ENCODE measurements around the gene CRY2. TPM values are rescaled to one million over a fixed set of nuclear protein-coding genes. Genes with fewer than 3 reads are reported as not detected.
A peak's percentile ranks its signal among the peaks of the same experiment; 100 is the strongest.

The CRY2 gene
- 10 to 100 TPM; 32.7 to 42.3 TPM for total RNA-seq
- 10 to 100 TPM; 26.6 to 32.7 (median 30.4) TPM for polyA plus RNA-seq (ENCODE audit: insufficient read length in 6 of 6)
- long read RNA-seq, donor 1, full-length matches to known transcripts, result 4 of 4 reads
- long read RNA-seq, donor 1, partial matches to known transcripts, result 0 of 4 reads
- long read RNA-seq, donor 1, other reads (novel, unspliced or antisense), result 0 of 4 reads
- long read RNA-seq, donor 2, full-length matches to known transcripts, result 4 of 24 reads
- long read RNA-seq, donor 2, partial matches to known transcripts, result 20 of 24 reads
- long read RNA-seq, donor 2, other reads (novel, unspliced or antisense), result 0 of 24 reads
- long read RNA-seq, donor 3, full-length matches to known transcripts, result 4 of 4 reads
- long read RNA-seq, donor 3, partial matches to known transcripts, result 0 of 4 reads
- long read RNA-seq, donor 3, other reads (novel, unspliced or antisense), result 0 of 4 reads
- long read RNA-seq, donor 4, partial matches to known transcripts, result 1 of 2 reads
- long read RNA-seq, donor 4, other reads (novel, unspliced or antisense), result 0 of 2 reads
- long read RNA-seq, donor 5, full-length matches to known transcripts, result 4 of 4 reads
- long read RNA-seq, donor 5, partial matches to known transcripts, result 0 of 4 reads
- long read RNA-seq, donor 5, other reads (novel, unspliced or antisense), result 0 of 4 reads
- long read RNA-seq, donor 6, full-length matches to known transcripts, result 6 of 6 reads
- long read RNA-seq, donor 6, partial matches to known transcripts, result 0 of 6 reads
- long read RNA-seq, donor 6, other reads (novel, unspliced or antisense), result 0 of 6 reads
- long read RNA-seq, donor 7, full-length matches to known transcripts, result 1 of 1 reads
- long read RNA-seq, donor 7, partial matches to known transcripts, result 0 of 1 reads
- long read RNA-seq, donor 7, other reads (novel, unspliced or antisense), result 0 of 1 reads
- long read RNA-seq, donor 8, full-length matches to known transcripts, result 3 of 3 reads
- long read RNA-seq, donor 8, partial matches to known transcripts, result 0 of 3 reads
- long read RNA-seq, donor 8, other reads (novel, unspliced or antisense), result 0 of 3 reads
- long read RNA-seq, donor 9, result 0 reads
- long read RNA-seq, donor 10, partial matches to known transcripts, result 1 of 2 reads
- long read RNA-seq, donor 10, other reads (novel, unspliced or antisense), result 1 of 2 reads
- long read RNA-seq, donor 11, full-length matches to known transcripts, result 4 of 4 reads
- long read RNA-seq, donor 11, partial matches to known transcripts, result 0 of 4 reads
- long read RNA-seq, donor 11, other reads (novel, unspliced or antisense), result 0 of 4 reads
- long read RNA-seq, donor 12, full-length matches to known transcripts, result 6 of 6 reads
- long read RNA-seq, donor 12, partial matches to known transcripts, result 0 of 6 reads
- long read RNA-seq, donor 12, other reads (novel, unspliced or antisense), result 0 of 6 reads

DNA sequence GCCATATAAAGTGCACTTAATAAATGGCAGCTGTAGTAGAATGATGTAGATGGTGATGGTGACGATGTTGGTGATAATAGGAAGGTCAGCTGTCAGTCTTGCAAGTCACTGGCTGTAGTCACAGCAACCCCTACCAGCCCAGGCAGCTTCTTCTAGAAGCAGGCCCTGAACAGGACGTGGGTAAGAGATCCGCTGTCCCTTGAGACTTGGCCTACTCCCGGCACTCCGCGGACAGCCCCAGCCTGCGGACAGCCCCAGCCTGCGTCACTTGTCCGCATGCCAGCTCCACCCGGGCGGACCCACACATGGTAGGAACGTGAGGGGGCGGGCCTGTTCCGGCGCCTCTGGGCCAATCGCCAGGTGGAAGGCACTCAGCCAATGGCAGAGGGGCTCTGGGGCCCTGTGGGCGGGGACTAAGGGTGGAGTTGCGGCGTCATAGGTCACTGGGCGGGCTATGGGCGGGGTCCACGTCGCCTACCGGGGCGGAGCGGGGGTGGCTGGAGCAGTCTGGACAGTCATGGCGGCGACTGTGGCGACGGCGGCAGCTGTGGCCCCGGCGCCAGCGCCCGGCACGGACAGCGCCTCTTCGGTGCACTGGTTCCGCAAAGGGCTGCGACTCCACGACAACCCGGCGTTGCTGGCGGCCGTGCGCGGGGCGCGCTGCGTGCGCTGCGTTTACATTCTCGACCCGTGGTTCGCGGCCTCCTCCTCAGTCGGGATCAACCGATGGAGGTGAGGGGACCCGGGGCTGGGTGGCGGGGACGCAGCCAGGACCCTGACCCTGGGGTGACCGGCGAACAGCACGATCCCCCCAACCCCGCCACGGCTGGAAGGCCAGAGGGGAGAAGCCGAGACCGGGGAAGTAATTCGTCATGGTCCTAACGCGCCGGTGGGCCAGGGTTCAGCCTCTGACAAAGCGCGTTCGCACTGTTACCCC, at the start of gene CRY2:
TSS of gene CRY2 (plus strand) at position 502 of the 937 bp plus-strand sequence. CDS start at position 518, 16 bp downstream.
- Histone ChIP-seq H3K27ac (peak within 1 kb of the TSS; percentile 92), H3K9me3 (no peaks in the 10 kb centered on the region), H3K4me3 (peak within 1 kb of the TSS; percentile 79 to 98), H3K4me1 (peaks cover 12 to 60% of the 10 kb centered on the region in 2 donors), H3K27me3 (no peaks in the 10 kb centered on the region), H3K36me3 (no peaks in the 10 kb centered on the region)
- ATAC-seq (peak; percentile 95), DNase-seq (peak; percentile 98 to 100 (median 99))
- TF ChIP-seq, protein P1, sequence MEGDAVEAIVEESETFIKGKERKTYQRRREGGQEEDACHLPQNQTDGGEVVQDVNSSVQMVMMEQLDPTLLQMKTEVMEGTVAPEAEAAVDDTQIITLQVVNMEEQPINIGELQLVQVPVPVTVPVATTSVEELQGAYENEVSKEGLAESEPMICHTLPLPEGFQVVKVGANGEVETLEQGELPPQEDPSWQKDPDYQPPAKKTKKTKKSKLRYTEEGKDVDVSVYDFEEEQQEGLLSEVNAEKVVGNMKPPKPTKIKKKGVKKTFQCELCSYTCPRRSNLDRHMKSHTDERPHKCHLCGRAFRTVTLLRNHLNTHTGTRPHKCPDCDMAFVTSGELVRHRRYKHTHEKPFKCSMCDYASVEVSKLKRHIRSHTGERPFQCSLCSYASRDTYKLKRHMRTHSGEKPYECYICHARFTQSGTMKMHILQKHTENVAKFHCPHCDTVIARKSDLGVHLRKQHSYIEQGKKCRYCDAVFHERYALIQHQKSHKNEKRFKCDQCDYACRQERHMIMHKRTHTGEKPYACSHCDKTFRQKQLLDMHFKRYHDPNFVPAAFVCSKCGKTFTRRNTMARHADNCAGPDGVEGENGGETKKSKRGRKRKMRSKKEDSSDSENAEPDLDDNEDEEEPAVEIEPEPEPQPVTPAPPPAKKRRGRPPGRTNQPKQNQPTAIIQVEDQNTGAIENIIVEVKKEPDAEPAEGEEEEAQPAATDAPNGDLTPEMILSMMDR (IDR thresholded peaks at IDR 0.05), result no peak
- intact Hi-C loops (cut with DNase I), result no loop called here

DNA sequence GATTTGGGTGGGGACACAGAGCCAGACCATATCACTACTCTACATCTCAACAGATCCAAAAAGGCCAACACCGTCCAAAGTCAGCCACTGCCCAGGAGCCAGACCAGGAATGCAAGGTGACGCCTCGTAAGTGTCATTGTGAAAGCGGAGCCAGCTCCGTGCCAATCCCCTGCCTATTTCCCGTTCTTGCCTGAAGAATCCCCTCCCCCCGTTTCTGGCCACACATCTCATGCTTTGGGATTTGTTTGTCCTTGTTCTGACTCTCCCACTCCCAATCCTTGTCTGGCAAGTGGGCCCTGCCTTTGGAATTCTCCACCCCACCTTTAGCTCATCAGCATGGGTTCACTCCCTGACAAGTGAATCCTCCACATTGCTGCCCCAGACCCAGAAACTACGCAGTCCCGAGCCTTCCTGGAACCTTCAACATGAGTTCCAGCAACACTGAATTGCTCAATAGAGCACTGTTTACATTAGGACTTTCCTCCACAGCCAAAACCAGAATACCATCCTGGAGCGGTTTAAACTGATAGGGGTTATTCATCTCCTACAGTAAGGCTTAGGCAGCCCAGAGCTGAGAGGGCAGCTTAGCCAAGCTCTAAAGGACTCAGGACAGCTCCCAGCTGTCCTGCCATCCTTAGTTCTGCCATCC, 48.4 kb upstream of the CRY2 start:
- H3K4me1 ChIP-seq, result peaks cover 6 to 16% of the 10 kb centered on the region in 2 donors
- DNase-seq (peak in 1 of 4 donors; percentile 60), ATAC-seq (peak; percentile 72)
- TF ChIP-seq, protein P1 (IDR thresholded peaks at IDR 0.05), result no peak
- no peaks in the 10 kb centered on the region for H3K9me3 ChIP-seq
- no peaks in the 10 kb centered on the region for H3K36me3 ChIP-seq
- intact Hi-C loops (cut with DNase I), result no loop called here
- peak overlapping the region; percentile 53 to 67 for H3K27ac ChIP-seq
- no peak overlapping the region for H3K4me3 ChIP-seq
- no peaks in the 10 kb centered on the region for H3K27me3 ChIP-seq

DNA sequence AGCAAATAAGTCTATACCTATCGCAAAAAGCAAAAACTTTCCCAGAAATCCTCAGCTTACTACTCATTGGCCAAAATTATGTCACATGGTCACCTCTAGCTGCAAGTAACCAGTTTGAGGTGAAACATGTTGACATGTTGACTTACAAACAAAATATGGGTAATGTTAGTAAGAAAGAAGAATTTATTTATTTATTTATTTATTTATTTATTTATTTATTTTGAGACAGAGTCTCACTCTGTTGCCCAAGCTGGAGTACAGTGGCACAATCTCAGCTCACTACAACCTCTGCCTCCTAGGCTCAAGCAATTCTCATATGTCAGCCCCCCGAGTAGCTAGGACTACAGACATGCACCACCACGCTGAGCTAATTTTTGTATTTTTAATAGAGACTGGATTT, 47.7 kb upstream of the CRY2 start:
- DNase-seq (no peak), ATAC-seq (no peak)
- peaks cover 0 to 3% of the 10 kb centered on the region in 2 donors for H3K27me3 ChIP-seq
- peak overlapping the region; percentile 53 to 67 for H3K27ac ChIP-seq
- H3K4me3 ChIP-seq, result no peak overlapping the region
- H3K9me3 ChIP-seq, result no peaks in the 10 kb centered on the region
- H3K36me3 ChIP-seq, result no peaks in the 10 kb centered on the region
- TF ChIP-seq, protein P1 (IDR thresholded peaks at IDR 0.05), result no peak
- intact Hi-C loops (cut with DNase I), result no loop called here
- H3K4me1 ChIP-seq, result peaks cover 6 to 18% of the 10 kb centered on the region in 2 donors

DNA sequence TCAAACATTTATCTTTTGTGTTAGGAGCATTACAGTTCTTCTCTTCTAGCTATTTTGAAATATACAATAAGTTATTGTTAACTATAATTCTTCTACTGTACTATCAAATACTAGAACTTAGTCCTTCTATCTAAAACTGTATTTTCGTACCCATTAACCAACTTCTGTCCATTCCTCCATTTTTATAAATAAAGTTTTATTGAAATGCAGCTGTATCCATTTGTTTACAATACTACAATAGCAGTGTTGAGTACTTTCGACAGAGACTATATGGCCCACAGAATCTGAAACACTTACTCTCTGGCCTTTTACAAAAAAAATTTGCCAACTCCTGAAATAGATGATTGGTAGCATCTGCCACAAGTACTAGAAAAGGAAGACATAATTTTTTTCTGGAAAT, 47.0 kb upstream of the CRY2 start:
- ATAC-seq, result no peak
- no peak overlapping the region for H3K27ac ChIP-seq
- no peaks in the 10 kb centered on the region for H3K9me3 ChIP-seq
- TF ChIP-seq, protein P1 (IDR thresholded peaks at IDR 0.05), result no peak
- H3K27me3 ChIP-seq, result peaks cover 0 to 3% of the 10 kb centered on the region in 2 donors
- intact Hi-C loops (cut with DNase I), result no loop called here
- H3K4me1 ChIP-seq, result peaks cover 6 to 18% of the 10 kb centered on the region in 2 donors
- DNase-seq, result no peak
- no peaks in the 10 kb centered on the region for H3K36me3 ChIP-seq
- no peak overlapping the region for H3K4me3 ChIP-seq

Data from left lung (tissue), 14 donors.